HFF-Myc (cell line): Measurements from ENCODE around the gene SLC16A11.
"Not testable (repeated sequence)": the region's sequence is repeated elsewhere in the genome, so short reads cannot be mapped to it uniquely, and the experiment has no call there.

Source experiments
- DNase-seq: peaks from one replicate; pipeline ENCODE4 v3.0.0-alpha.2; 2011; ENCODE audit warnings: low read depth; ENCODE audit errors: extremely low read depth
- H3K4me3 ChIP-seq: replicated peaks from 2 replicates; pipeline ENCODE4 v1.5.1; 2011; ENCODE audit warnings: low read depth, mild to moderate bottlenecking, control low read depth, low read length
- TF ChIP-seq, protein P1 (sequence below): IDR thresholded peaks from 2 replicates; pipeline ENCODE4 v1.5.1; 2012; ENCODE audit warnings: mild to moderate bottlenecking, low read depth, low read length, control low read depth; ENCODE audit errors: missing control alignments

The SLC16A11 gene

DNA sequence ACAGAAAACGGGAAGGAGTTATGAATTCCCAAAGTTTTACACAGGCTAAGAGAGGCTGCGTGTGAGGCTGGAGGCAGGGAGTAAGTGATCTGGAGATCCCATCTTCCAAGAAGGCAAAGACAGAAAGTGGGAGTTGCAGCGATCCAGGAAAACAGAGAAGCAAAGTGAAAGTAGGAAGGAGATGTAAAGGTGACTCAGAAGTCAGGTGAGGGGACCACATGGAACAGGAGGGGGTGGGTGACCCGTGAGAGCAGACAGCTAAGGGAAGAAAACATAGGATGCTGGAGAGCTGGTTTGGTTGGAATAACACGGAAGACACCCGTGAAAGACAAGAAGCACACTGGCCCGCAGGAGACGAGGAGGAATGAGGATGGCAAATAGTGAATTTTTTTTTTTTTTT, 46.7 kb downstream of the SLC16A11 start:
- no peak overlapping the region for H3K4me3 ChIP-seq
- TF ChIP-seq, protein P1, sequence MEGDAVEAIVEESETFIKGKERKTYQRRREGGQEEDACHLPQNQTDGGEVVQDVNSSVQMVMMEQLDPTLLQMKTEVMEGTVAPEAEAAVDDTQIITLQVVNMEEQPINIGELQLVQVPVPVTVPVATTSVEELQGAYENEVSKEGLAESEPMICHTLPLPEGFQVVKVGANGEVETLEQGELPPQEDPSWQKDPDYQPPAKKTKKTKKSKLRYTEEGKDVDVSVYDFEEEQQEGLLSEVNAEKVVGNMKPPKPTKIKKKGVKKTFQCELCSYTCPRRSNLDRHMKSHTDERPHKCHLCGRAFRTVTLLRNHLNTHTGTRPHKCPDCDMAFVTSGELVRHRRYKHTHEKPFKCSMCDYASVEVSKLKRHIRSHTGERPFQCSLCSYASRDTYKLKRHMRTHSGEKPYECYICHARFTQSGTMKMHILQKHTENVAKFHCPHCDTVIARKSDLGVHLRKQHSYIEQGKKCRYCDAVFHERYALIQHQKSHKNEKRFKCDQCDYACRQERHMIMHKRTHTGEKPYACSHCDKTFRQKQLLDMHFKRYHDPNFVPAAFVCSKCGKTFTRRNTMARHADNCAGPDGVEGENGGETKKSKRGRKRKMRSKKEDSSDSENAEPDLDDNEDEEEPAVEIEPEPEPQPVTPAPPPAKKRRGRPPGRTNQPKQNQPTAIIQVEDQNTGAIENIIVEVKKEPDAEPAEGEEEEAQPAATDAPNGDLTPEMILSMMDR = no peak
- no peak for DNase-seq

DNA sequence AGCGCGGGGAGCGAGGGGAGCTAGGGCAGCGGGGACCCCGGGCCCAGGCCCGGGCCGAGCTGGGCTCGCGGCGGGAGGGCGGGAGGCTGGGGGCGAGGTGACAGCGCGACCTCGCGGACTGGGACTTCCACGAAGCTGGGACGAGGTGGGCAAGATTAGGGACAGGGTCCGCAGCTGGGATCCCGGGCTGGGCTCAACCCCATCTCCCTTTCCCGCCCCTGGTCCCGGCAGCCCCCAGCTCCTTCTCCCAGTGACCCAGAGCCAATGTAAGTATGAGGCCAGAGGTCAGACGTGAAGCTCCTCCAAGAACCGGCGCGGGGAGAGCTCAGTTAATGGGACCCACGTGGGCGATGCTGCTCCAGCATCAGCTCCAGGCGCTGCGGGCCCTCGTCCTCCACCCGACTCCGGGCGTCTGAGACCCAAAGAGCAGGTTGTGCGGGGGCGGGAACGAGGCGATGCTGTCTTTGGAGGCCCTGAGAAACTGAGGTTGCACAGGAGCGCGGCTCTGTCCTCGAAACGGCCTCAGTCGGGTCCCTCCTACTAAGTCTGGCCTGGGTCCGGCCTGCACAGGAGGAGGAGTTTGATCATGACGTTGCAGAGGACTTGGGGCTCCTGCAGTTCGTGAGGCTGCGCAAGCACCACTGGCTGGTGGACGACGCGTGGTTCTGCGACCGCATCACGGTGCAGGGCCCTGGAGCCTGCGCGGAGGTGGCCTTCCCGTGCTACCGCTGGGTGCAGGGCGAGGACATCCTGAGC, 47.5 kb downstream of the SLC16A11 start:
- TF ChIP-seq, protein P1 = no peak
- 0 out of 2 replicates have a peak overlapping the region, but pooled peaks have one; percentile 11 for H3K4me3 ChIP-seq
- no peak for DNase-seq

DNA sequence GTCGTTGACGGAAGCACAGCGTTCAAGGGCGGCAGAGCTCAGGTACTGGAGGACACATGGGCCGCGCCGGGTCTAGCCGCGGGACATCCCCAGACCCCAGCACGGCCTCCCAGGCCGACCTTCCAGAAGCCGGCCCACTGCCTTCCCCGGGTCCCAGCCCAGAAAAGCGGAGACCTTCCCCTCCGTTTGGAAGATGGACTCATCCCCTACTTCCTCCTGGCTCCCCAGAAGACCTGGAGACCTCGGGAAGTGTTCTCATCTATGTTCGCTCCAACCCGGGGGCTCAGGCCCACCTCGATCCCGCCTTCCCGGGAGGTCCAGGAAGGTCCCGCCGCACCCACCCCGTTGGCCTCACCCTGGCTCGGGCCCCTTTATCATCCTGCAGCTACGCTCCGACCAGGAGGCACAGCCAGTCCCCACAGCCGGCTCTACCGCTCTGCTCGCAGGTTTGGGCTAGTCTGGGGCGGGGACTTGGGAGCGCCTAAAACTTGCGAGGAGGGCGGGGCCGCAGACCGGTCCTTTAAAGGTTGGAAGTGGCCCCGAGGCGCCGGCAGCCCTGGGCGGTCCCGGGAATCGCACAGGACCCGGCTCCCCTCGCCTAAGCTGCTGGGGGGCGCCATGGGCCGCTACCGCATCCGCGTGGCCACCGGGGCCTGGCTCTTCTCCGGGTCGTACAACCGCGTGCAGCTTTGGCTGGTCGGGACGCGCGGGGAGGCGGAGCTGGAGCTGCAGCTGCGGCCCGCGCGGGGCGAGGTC, 48.2 kb downstream of the SLC16A11 start, which contains the start of gene ALOX12:
ALOX12 (plus strand) TSS at position 550 of the 756 bp plus-strand sequence; CDS start at position 619, 69 bp downstream.
- DNase-seq = no peak
- TF ChIP-seq, protein P1 = no peak
- 0 out of 2 replicates have a peak within 1 kb of the TSS, but pooled peaks have one; percentile 11 for H3K4me3 ChIP-seq

DNA sequence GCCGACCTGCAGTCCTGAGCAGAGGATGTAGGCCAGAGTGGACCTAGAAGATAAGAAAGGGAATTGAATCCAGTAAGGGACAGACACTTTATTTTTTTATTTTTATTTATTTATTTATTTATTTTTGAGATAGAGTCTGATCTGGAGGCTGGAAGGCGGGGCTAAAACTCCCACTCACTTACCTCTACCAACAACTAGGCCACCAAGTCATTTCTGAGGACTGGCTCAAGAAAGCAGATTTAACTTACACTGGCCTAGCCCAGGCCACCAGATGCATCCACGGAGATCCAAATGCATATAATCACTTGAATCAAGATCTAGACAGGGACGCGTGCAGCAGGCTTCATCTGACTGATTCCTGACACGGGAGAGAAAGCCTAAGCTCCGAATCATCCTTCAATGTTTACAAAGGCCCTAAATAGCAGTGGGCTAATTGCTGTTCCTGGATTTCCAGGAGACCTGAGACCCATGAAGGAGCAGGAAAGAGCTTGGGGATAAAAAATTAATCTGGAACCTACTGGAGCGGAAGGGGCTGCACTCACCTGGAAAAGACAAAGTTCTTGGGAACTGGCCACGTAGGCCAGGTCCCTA, 49.1 kb downstream of the SLC16A11 start:
- no peak overlapping the region for H3K4me3 ChIP-seq
- TF ChIP-seq, protein P1 = no peak
- no peak for DNase-seq

GRCh38 chr17:6994118-6994598, 49.7 kb downstream of the SLC16A11 start:
- H3K4me3 ChIP-seq = no peak overlapping the region
- DNase-seq = no peak
- TF ChIP-seq, protein P1 = no peak

- H3K4me3 ChIP-seq, DNase-seq: not testable (repeated sequence)
Observed at GRCh38 chr17:6993613-6994056, 50.3 kb downstream of the SLC16A11 start.
